ENCODE measurements around the gene ENTHD1. TPM values are rescaled to one million over a fixed set of nuclear protein-coding genes. Genes with fewer than 3 reads are reported as not detected.

Gene ENTHD1
- total RNA-seq, 4 donors from 2014 or later = not detected

- intact Hi-C loops (cut with DNase I) = no loop called here
- no peak overlapping the region for H3K4me3 ChIP-seq
- no peaks in the 10 kb centered on the region for H3K36me3 ChIP-seq
- DNase-seq (ENCODE audit: extremely low spot score) = no peak
- H3K4me1 ChIP-seq = peaks cover 0 to 5% (median 3%) of the 10 kb centered on the region in 4 donors
- H3K27ac ChIP-seq (replicated peaks in 1 of 4) = no peak overlapping the region
- no peaks in the 10 kb centered on the region for H3K9me3 ChIP-seq
- 83% methylated on average over 9 of the region's 14 CpGs for WGBS
- H3K27me3 ChIP-seq = peaks cover 0 to 88% (median 9%) of the 10 kb centered on the region in 4 donors
- no peak for TF ChIP-seq CTCF (IDR thresholded peaks at IDR 0.05)
- no peak for TF ChIP-seq EP300 (IDR thresholded peaks at IDR 0.05)
Observed at GRCh38 chr22:39693943-39694500, 199.5 kb downstream of the ENTHD1 start.

Small RNAs within 50 kb of the gene (small RNA-seq; reads per million reads assigned to genes)
- gene RN7SKP210 = 0 reads per million in 3 donors

Other genes starting within 250 kb of the ENTHD1 start
- 1 to 10 TPM; 1.4 to 5.8 (median 3.9) TPM for gene GRAP2, start 7.3 kb upstream of the ENTHD1 start, total RNA-seq
- not detected for gene TMA7B, start 66.6 kb upstream of the ENTHD1 start, total RNA-seq
- gene FAM83F, start 101.2 kb upstream of the ENTHD1 start, total RNA-seq = under 1 TPM; 0.19 to 0.66 (median 0.41) TPM

All from esophagus muscularis mucosa (tissue), 4 donors.